ENCODE results near the gene DUSP1.

DUSP1 gene

GRCh38 chr5:172768573-172769341 lies 2.2 kb downstream of the DUSP1 start:
- intact Hi-C loops (cut with DNase I): no loop called here
- DNase-seq: no peak

- intact Hi-C loops (cut with DNase I): no loop called here
- no peak for DNase-seq
Observed at GRCh38 chr5:172768098-172768572, 2.9 kb downstream of the DUSP1 start.

GRCh38 chr5:172766287-172767108 lies 4.5 kb downstream of the DUSP1 start:
- intact Hi-C loops (cut with DNase I): no loop called here
- peak in 40 of 42 donors; percentile 49 to 90 (median 71) for DNase-seq

- intact Hi-C loops (cut with DNase I): no loop called here
- no peak for DNase-seq
Observed at GRCh38 chr5:172765766-172766286, 5.2 kb downstream of the DUSP1 start.

GRCh38 chr5:172764861-172765765 lies 5.9 kb downstream of the DUSP1 start:
- intact Hi-C loops (cut with DNase I): no loop called here
- peak; percentile 76 to 98 (median 92) for DNase-seq

GRCh38 chr5:172763120-172763464 lies 7.9 kb downstream of the DUSP1 start:
- DNase-seq: no peak
- intact Hi-C loops (cut with DNase I): no loop called here

GRCh38 chr5:172762214-172763119 lies 8.5 kb downstream of the DUSP1 start:
- intact Hi-C loops (cut with DNase I): no loop called here
- peak in 1 of 42 donors; percentile 28 for DNase-seq

GRCh38 chr5:172760959-172761358 lies 10.0 kb downstream of the DUSP1 start:
- intact Hi-C loops (cut with DNase I): no loop called here

GRCh38 chr5:172760136-172760535 lies 10.9 kb downstream of the DUSP1 start:
- DNase-seq: no peak
- intact Hi-C loops (cut with DNase I): no loop called here

More at GRCh38 chr5:172760959-172761358, 10.0 kb downstream of the DUSP1 start:
- no peak for DNase-seq

GRCh38 chr5:172758834-172759149 lies 12.2 kb downstream of the DUSP1 start:
- no peak for DNase-seq
- intact Hi-C loops (cut with DNase I): no loop called here

GRCh38 chr5:172758077-172758833 lies 12.7 kb downstream of the DUSP1 start:
- DNase-seq: peak in 1 of 42 donors; percentile 23
- intact Hi-C loops (cut with DNase I): no loop called here

- intact Hi-C loops (cut with DNase I): no loop called here
- DNase-seq: no peak
Observed at GRCh38 chr5:172757394-172758010, 13.5 kb downstream of the DUSP1 start.

GRCh38 chr5:172756764-172757393 lies 14.1 kb downstream of the DUSP1 start:
- intact Hi-C loops (cut with DNase I): no loop called here
- no peak for DNase-seq

- intact Hi-C loops (cut with DNase I): no loop called here
Observed at GRCh38 chr5:172754596-172755356, 16.2 kb downstream of the DUSP1 start.

GRCh38 chr5:172753101-172753500 lies 17.9 kb downstream of the DUSP1 start:
- intact Hi-C loops (cut with DNase I): no loop called here
- DNase-seq: peak in 1 of 42 donors; percentile 15

More at GRCh38 chr5:172754596-172755356, 16.2 kb downstream of the DUSP1 start:
- no peak for DNase-seq
